ENCODE results near the gene PIP4K2A. TPM values are rescaled to one million over a fixed set of nuclear protein-coding genes. Genes with fewer than 3 reads are reported as not detected.

The PIP4K2A gene
- total and polyA plus RNA-seq, 7 donors: 2.3 to 9.7 (median 6.4) TPM

- Histone ChIP-seq H3K4me3 (no peak overlapping the region), H3K27me3 (ENCODE audit: insufficient read depth in 3 of 3, low read length in 2 of 3) (no peaks in the 10 kb centered on the region), H3K27ac (no peak overlapping the region), H3K4me1 (no peaks in the 10 kb centered on the region), H3K36me3 (ENCODE audit: insufficient read depth in 1 of 2, low read depth in 1 of 2) (no peaks in the 10 kb centered on the region), H3K9me3 (no peaks in the 10 kb centered on the region)
- 84 to 91% (median 91%) methylated on average over 4 of the region's 4 CpGs for WGBS, 3 donors
- TF ChIP-seq, protein P1, sequence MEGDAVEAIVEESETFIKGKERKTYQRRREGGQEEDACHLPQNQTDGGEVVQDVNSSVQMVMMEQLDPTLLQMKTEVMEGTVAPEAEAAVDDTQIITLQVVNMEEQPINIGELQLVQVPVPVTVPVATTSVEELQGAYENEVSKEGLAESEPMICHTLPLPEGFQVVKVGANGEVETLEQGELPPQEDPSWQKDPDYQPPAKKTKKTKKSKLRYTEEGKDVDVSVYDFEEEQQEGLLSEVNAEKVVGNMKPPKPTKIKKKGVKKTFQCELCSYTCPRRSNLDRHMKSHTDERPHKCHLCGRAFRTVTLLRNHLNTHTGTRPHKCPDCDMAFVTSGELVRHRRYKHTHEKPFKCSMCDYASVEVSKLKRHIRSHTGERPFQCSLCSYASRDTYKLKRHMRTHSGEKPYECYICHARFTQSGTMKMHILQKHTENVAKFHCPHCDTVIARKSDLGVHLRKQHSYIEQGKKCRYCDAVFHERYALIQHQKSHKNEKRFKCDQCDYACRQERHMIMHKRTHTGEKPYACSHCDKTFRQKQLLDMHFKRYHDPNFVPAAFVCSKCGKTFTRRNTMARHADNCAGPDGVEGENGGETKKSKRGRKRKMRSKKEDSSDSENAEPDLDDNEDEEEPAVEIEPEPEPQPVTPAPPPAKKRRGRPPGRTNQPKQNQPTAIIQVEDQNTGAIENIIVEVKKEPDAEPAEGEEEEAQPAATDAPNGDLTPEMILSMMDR (IDR thresholded peaks at IDR 0.05): no peak
- intact Hi-C loops (cut with DNase I): no loop called here
- ATAC-seq: no peak
- no peak for DNase-seq
These were observed 76.9 kb downstream of the PIP4K2A start for GRCh38 chr10:22637491-22637890.

GRCh38 chr10:22635650-22636049 lies 78.7 kb downstream of the PIP4K2A start:
- ATAC-seq: no peak
- Histone ChIP-seq H3K4me1 (no peaks in the 10 kb centered on the region), H3K27me3 (ENCODE audit: insufficient read depth in 3 of 3, low read length in 2 of 3) (no peaks in the 10 kb centered on the region), H3K27ac (no peak overlapping the region), H3K36me3 (ENCODE audit: insufficient read depth in 1 of 2, low read depth in 1 of 2) (no peaks in the 10 kb centered on the region), H3K4me3 (no peak overlapping the region), H3K9me3 (no peaks in the 10 kb centered on the region)
- DNase-seq: no peak
- intact Hi-C loops (cut with DNase I): no loop called here
- TF ChIP-seq, protein P1 (IDR thresholded peaks at IDR 0.05): no peak
- 89 to 95% (median 93%) methylated on average over 10 of the region's 10 CpGs for WGBS, 3 donors

GRCh38 chr10:22634606-22635459 lies 79.5 kb downstream of the PIP4K2A start:
- Histone ChIP-seq H3K27me3 (ENCODE audit: insufficient read depth in 3 of 3, low read length in 2 of 3) (no peaks in the 10 kb centered on the region), H3K36me3 (ENCODE audit: insufficient read depth in 1 of 2, low read depth in 1 of 2) (no peaks in the 10 kb centered on the region), H3K9me3 (no peaks in the 10 kb centered on the region), H3K27ac (no peak overlapping the region), H3K4me1 (no peaks in the 10 kb centered on the region), H3K4me3 (no peak overlapping the region)
- WGBS, 3 donors: 85 to 93% (median 88%) methylated on average over 4 of the region's 4 CpGs
- ATAC-seq (no peak), DNase-seq (no peak)
- intact Hi-C loops (cut with DNase I): no loop called here
- TF ChIP-seq, protein P1 (IDR thresholded peaks at IDR 0.05): no peak

DNA sequence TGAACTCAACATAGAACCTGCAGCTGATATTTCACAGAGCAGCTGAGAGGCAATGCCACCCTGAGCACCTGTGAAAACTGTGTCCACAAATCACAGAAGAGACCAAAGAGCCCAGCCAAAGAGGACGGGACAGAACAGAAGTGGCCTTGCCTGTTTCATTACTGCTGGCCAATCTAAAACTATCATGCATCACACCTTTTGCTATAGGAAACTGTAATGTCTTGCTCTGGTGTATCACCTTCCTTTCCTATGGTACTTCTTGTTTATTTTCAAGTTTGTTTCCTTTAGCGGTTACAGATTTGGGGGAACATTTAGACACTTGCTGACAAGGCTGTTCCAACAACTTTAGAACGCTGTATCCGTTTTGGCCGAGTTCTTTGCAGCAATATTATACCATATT lies 80.3 kb downstream of the PIP4K2A start:
- intact Hi-C loops (cut with DNase I): no loop called here

More for the DNA sequence above, 80.3 kb downstream of the PIP4K2A start:
- ATAC-seq: no peak
- Histone ChIP-seq H3K9me3 (no peaks in the 10 kb centered on the region), H3K27me3 (ENCODE audit: insufficient read depth in 3 of 3, low read length in 2 of 3) (no peaks in the 10 kb centered on the region), H3K4me1 (no peaks in the 10 kb centered on the region), H3K4me3 (no peak overlapping the region), H3K27ac (no peak overlapping the region), H3K36me3 (ENCODE audit: insufficient read depth in 1 of 2, low read depth in 1 of 2) (no peaks in the 10 kb centered on the region)
- 88 to 91% (median 89%) methylated on average over 5 of the region's 5 CpGs for WGBS, 3 donors
- no peak for DNase-seq
- TF ChIP-seq, protein P1 (IDR thresholded peaks at IDR 0.05): no peak

All from psoas muscle (tissue), 8 donors.